Activated CD8-positive, alpha-beta memory T cell treated with anti-CD3 and anti-CD28 coated beads for 24 hours (primary cell): ENCODE measurements around the gene KRT17.
"Not testable (repeated sequence)": the region's sequence is repeated elsewhere in the genome, so short reads cannot be mapped to it uniquely, and the experiment has no call there.

ENCODE experiments used
- DNase-seq: peaks from one replicate; pipeline ENCODE4 v3.0.0-alpha.2; 2020

KRT17 gene

GRCh38 chr17:41589301-41589700 is 35.1 kb downstream of the KRT17 start:
- no peak for DNase-seq

- no peak for DNase-seq
These were observed 36.1 kb downstream of the KRT17 start for GRCh38 chr17:41588126-41588810.

- DNase-seq = no peak
These were observed 37.4 kb downstream of the KRT17 start, which contains the start of gene KRT14 for GRCh38 chr17:41586863-41587495. KRT14 (minus strand) TSS chr17:41586895; CDS start chr17:41586834, 61 bp downstream.

- no peak for DNase-seq
These were observed 38.9 kb downstream of the KRT17 start for GRCh38 chr17:41585301-41586056.

- DNase-seq = not testable (repeated sequence)
These were observed 39.9 kb downstream of the KRT17 start for GRCh38 chr17:41584331-41584927.

- DNase-seq = no peak
These were observed 40.9 kb downstream of the KRT17 start for GRCh38 chr17:41583137-41584127.

- DNase-seq = not testable (repeated sequence)
These were observed 42.1 kb downstream of the KRT17 start for GRCh38 chr17:41582061-41582968.

GRCh38 chr17:41581366-41582060 is 42.9 kb downstream of the KRT17 start:
- no peak for DNase-seq

GRCh38 chr17:41580687-41581365 is 43.5 kb downstream of the KRT17 start:
- DNase-seq = no peak

GRCh38 chr17:41580244-41580575 is 44.2 kb downstream of the KRT17 start:
- no peak for DNase-seq

- peak; percentile 78 for DNase-seq
These were observed 44.7 kb downstream of the KRT17 start for GRCh38 chr17:41579484-41580243.

- no peak for DNase-seq
These were observed 45.4 kb downstream of the KRT17 start for GRCh38 chr17:41578971-41579370.

- DNase-seq = no peak
These were observed 45.8 kb downstream of the KRT17 start for GRCh38 chr17:41578538-41578937.

- DNase-seq = not testable (repeated sequence)
These were observed 47.6 kb downstream of the KRT17 start for GRCh38 chr17:41576740-41577139.

GRCh38 chr17:41575336-41575735 is 49.0 kb downstream of the KRT17 start:
- DNase-seq = no peak

GRCh38 chr17:41571561-41572434 is 52.6 kb downstream of the KRT17 start, which contains the start of gene KRT9:
KRT9 (minus strand) TSS chr17:41572059; CDS start chr17:41571992, 67 bp downstream.
- DNase-seq = no peak
